SKM-1 treated with dmso at 0.1 percent for 144 hours (cell line): ENCODE measurements around the gene RASD2.

Experiments
- DNase-seq: peaks from one replicate; lab custom pipeline; 2025; ENCODE audit not compliant: unreplicated experiment; lab: John Stamatoyannopoulos, UW

Gene RASD2

GRCh38 chr22:35580351-35581022 is 39.9 kb downstream of the RASD2 start:
- no peak for DNase-seq

GRCh38 chr22:35581023-35581413 is 40.4 kb downstream of the RASD2 start:
- no peak for DNase-seq

- no peak for DNase-seq
Observed at GRCh38 chr22:35582218-35582860, 41.7 kb downstream of the RASD2 start.

- peak; percentile 60 for DNase-seq
Observed at GRCh38 chr22:35582861-35583670, 42.4 kb downstream of the RASD2 start.

GRCh38 chr22:35586771-35587170 is 46.1 kb downstream of the RASD2 start:
- no peak for DNase-seq

- no peak for DNase-seq
Observed at GRCh38 chr22:35587447-35587870, 46.8 kb downstream of the RASD2 start.

- no peak for DNase-seq
Observed at GRCh38 chr22:35587896-35588295, 47.3 kb downstream of the RASD2 start.

- DNase-seq, result peak; percentile 97
Observed at GRCh38 chr22:35589071-35589755, 48.6 kb downstream of the RASD2 start.

- no peak for DNase-seq
Observed at GRCh38 chr22:35589756-35590093, 49.1 kb downstream of the RASD2 start.

- no peak for DNase-seq
Observed at GRCh38 chr22:35590634-35591295, 50.1 kb downstream of the RASD2 start.

GRCh38 chr22:35591714-35592417 is 51.2 kb downstream of the RASD2 start:
- DNase-seq, result no peak

- no peak for DNase-seq
Observed at GRCh38 chr22:35592418-35592967, 51.9 kb downstream of the RASD2 start.

- DNase-seq, result no peak
Observed at GRCh38 chr22:35593071-35593890, 52.6 kb downstream of the RASD2 start.

GRCh38 chr22:35593891-35594470 is 53.4 kb downstream of the RASD2 start:
- no peak for DNase-seq

GRCh38 chr22:35594686-35595085 is 54.1 kb downstream of the RASD2 start:
- no peak for DNase-seq

GRCh38 chr22:35596821-35597220 is 56.2 kb downstream of the RASD2 start:
- no peak for DNase-seq

- DNase-seq, result no peak
Observed at GRCh38 chr22:35597692-35598395, 57.2 kb downstream of the RASD2 start.

- no peak for DNase-seq
Observed at GRCh38 chr22:35598396-35598710, 57.7 kb downstream of the RASD2 start.
